IPS DF 19.7 (cell line): ENCODE results near the gene RRAS.

ENCODE experiments used
- DNase-seq: peaks from one replicate; pipeline ENCODE4 v3.0.0-alpha.2; 2013; ENCODE audit warnings: low read depth, low spot score

RRAS gene

GRCh38 chr19:49640113-49640898 is at the start of gene RRAS:
Gene RRAS (minus strand): TSS chr19:49640143. CDS start chr19:49640098, 45 bp downstream.
- peak; percentile 98 for DNase-seq

GRCh38 chr19:49689133-49690078 is 49.5 kb upstream of the RRAS start, which contains the start of gene ADM5:
Gene ADM5 (plus strand): TSS chr19:49689594. CDS start chr19:49689838, 244 bp downstream.
- no peak for DNase-seq

- DNase-seq, result no peak
Measured at GRCh38 chr19:49688531-49689132, 48.7 kb upstream of the RRAS start.

DNA sequence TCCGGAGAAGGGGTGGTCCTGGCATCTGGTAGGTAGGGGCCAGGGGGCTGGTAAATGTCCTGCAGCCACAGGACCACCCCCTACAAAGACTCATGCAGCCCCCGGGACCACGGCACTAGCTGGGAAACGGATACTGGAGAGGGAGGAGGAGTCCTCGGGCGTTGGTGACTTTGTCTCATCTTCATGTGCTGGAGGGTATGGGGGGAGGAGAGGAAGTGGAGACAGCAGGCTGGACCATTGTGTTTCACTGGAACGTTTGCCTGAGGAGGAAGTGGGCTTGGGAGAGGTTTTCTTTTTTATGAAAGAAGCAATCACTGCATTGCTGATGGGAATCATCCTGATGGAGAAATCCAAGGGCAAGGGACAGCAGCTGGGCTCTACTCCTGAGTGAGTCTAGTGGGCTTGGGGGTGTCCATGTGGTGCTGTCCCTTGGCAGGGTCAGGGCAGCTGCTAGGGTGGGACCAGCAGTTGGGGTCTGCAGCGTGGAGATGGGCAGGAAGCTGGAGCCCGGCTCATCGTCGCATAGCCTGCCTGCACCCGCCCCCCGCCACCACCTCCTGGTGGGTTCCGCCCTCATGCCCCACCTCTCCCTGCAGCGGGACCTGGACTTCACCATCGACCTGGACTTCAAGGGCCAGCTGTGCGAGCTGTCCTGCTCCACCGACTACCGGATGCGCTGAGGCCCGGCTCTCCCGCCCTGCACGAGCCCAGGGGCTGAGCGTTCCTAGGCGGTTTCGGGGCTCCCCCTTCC is 47.8 kb upstream of the RRAS start:
- no peak for DNase-seq

- DNase-seq, result no peak
Measured at GRCh38 chr19:49687150-49687549, 47.2 kb upstream of the RRAS start.

- DNase-seq, result no peak
Measured at GRCh38 chr19:49686503-49687088, 46.7 kb upstream of the RRAS start.

- no peak for DNase-seq
Measured at GRCh38 chr19:49685845-49686332, 45.9 kb upstream of the RRAS start.

DNA sequence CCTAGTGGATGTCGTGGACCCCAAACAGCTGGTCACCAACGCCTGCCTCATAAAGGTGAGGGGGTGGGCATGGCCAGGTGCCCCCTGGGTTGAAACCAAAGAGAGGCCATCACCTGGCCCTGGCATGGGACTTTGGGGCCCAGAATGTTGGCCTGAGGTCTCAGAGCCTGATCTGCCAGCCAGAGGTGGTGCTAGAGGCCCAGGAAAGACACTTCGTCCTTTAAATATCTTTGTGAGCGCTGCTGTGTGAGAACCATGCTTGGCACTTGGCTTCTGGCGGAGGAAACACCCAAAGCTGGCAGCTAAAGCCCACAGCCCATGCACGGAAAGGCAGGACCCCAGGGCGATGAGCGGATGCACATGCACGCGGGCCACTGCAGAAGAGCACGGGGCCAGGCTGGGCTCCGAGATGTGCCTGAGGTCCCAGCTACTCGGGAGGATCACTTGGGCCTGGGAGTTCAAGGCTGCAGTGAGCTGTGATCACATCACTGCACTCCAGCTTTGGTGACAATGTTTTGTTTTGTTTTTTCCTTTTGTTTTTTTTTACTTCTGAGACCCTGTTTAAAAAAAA is 45.1 kb upstream of the RRAS start:
- no peak for DNase-seq

GRCh38 chr19:49684251-49684982 is 44.5 kb upstream of the RRAS start:
- no peak for DNase-seq

- no peak for DNase-seq
Measured at GRCh38 chr19:49683814-49684250, 43.9 kb upstream of the RRAS start.

- no peak for DNase-seq
Measured at GRCh38 chr19:49682274-49682673, 42.3 kb upstream of the RRAS start.

DNA sequence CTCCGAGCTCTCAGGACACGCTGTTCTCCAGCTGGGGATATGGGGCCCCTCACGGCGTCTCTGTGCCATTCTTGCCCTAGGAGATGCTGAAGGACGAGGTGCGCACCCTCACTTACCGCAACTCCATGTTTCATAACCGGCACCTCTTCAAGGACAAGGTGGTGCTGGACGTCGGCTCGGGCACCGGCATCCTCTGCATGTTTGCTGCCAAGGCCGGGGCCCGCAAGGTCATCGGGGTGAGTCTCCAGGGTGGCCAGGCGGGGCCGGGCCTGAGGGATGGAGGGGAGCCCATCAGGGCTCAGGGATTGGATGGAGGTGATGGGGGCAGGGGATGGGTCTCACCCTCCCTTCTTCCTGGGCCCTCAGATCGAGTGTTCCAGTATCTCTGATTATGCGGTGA is 41.9 kb upstream of the RRAS start:
- DNase-seq, result no peak

- DNase-seq, result no peak
Measured at GRCh38 chr19:49680421-49681351, 40.7 kb upstream of the RRAS start.

DNA sequence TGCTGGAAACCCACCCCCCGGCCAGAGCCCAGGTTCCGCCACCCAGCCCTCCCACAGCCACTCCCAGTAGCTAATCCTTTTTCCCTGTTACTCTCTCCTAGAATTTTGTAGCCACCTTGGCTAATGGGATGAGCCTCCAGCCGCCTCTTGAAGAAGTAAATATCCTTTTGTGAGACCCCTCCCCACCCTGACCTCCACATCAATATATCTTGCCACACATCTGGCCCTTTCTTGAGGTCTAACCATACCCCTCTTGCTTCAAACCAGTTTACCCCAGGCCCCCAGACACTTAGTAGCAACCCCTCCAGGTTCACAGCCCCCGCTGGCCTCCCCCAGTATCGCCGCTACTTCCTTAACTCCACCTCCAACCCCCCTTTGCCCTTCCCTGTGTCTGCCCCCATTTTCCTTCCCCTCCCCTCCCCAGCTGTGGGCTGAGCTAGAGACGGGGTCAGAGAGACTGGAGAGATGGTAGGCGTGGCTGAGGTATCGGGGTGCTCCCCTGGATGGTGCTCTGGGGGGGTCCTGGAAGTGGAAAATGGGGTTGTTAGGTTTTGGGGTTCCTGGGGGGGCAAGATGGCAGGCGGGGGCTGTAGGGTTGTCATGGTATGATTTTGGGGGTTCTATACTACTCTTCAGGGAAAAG is 39.9 kb upstream of the RRAS start:
- DNase-seq, result no peak

DNA sequence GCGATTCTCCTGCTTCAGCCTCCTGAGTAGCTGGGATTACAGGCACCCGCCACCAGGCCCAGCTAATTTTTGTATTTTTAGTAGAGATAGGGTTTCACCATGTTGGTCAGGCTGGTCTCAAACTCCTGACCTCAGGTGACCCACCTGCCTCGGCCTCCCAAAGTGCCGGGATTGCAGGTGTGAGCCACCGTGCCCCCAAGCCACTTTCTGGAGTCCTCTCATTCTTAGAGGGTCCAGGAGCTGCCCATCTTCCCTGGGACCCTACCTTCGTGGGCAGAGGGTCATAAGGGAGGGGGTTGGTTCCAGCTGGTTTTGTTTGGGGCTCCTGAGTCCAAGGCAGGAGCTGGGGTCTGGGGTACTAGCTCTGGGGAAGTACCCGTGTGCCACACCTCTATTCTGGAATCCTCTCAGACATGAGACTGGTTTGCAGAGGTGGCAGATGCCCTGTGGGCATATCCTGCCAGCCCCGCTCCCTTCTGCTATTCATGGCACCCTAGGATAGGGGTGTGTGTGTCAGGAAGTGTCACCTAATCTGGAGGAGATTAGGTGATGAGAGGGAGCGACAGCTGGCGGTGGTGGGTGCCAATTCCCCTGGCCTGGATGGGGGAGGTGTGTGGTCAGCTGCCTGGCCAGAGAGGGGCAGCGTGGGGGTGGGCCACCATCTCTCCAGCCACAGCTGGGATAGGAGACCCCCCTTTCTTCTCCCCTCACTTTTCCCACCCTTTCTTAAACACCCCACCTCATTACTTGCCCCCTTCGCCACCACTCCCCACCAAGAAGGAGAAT is 39.2 kb upstream of the RRAS start:
- DNase-seq, result no peak

- DNase-seq, result no peak
Measured at GRCh38 chr19:49677901-49678674, 38.1 kb upstream of the RRAS start.
